ENCODE results near the gene DMD.

DMD gene

DNA sequence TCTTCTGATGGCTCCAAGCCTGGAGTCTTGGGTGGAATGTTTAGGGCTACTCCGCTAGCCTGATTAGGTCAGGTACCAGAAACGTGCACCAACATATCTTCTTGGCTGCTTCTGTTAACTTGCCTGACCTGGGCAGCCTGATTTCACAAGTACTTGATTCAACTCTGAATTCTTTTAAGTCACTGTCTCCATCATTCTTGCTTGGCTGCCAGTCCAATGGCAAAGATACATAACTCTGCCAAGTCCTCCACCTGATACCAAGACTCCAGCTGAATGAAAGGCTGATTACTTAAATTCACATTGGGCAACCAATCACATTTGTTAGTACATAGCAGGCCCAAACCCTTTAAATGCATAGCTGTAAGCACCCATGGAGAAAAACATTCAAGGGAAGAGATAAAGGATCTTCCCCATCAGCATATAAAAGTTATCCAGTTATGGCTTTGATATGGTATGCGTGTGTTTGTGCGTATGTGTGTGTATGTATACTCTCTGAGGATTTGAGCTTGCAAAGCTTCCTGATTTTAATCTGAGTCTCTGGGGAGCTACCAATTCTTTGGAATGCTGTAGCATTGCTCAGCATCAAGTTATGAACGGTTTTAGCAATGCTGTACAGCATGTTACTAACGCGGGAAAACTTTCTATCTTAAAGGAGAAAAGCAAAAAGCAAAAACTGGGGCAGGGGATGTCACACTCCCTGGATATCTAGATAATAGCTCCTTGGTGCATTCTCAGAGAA lies 917.2 kb downstream of the DMD start:
- no peak for TF ChIP-seq CTCF (IDR thresholded peaks at IDR 0.05; ENCODE audit: borderline replicate concordance, insufficient read depth, low read depth, low read length)
- H3K4me3 ChIP-seq (ENCODE audit: low read depth, low read length), result no peak overlapping the region

DNA sequence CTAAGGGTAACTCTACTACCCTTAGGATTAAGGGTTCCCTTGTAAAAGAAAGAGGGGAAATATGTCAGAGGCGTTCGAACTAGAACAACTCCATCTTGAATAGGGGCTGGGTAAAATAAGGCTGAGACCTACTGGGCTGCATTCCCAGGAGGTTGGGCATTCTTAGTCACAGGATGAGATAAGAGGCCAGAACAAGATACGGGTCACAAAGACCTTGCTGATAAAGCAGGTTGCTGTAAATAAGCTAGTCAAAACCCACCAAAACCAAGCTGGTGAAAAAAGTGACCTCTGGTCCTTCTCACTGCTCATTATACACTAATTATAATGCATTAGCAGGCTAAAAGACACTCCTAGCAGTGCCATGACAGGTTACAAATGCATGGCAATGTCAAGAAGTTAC lies 922.0 kb downstream of the DMD start:
- TF ChIP-seq CTCF (IDR thresholded peaks at IDR 0.05; ENCODE audit: borderline replicate concordance, insufficient read depth, low read depth, low read length), result no peak
- H3K4me3 ChIP-seq (ENCODE audit: low read depth, low read length), result no peak overlapping the region

- TF ChIP-seq CTCF (IDR thresholded peaks at IDR 0.05; ENCODE audit: borderline replicate concordance, insufficient read depth, low read depth, low read length), result no peak
These were observed 929.5 kb downstream of the DMD start for GRCh38 chrX:32281853-32282252.

DNA sequence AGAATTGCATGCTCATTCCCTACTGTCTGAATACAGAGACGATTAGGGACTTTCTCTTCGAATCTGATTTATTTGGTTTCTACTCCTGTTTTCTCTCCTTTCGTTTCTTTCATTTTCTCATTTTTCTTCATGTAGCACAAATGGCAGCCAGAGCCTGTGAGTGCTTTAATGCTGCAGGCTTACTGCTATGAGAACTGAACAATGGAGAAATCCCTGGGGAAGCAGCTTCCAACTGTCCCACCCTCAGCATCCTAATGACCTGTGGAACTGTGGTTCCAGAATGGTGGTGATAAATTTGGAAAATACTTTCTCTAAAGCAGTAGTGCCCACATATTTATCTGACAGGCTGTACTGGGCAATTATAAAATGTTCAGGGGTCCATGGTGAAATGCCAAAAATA lies 930.4 kb downstream of the DMD start:
- H3K4me3 ChIP-seq (ENCODE audit: low read depth, low read length), result no peak overlapping the region
- TF ChIP-seq CTCF (IDR thresholded peaks at IDR 0.05; ENCODE audit: borderline replicate concordance, insufficient read depth, low read depth, low read length), result no peak

More at GRCh38 chrX:32281853-32282252, 929.5 kb downstream of the DMD start:
- no peak overlapping the region for H3K4me3 ChIP-seq (ENCODE audit: low read depth, low read length)

DNA sequence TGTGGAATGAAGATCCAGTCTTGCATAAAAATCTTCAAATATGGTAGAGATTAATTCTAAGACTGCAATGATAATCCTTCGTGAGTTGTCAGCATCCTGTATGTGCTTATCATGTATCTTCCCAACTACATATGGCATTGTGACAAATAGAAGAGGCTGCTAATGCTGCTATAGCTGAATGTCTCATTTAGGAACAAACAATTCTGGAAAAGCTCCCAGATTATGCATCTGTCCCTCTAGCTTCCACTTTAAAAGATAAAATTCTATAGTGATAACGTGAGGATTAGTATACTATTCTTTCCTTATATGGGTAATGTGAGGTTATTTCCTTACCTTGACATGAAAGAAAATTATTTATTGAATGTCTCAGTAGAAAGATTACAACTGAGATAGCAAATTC lies 930.9 kb downstream of the DMD start:
- no peak for TF ChIP-seq CTCF (IDR thresholded peaks at IDR 0.05; ENCODE audit: borderline replicate concordance, insufficient read depth, low read depth, low read length)
- no peak overlapping the region for H3K4me3 ChIP-seq (ENCODE audit: low read depth, low read length)

- no peak for TF ChIP-seq CTCF (IDR thresholded peaks at IDR 0.05; ENCODE audit: borderline replicate concordance, insufficient read depth, low read depth, low read length)
- no peak overlapping the region for H3K4me3 ChIP-seq (ENCODE audit: low read depth, low read length)
These were observed 935.2 kb downstream of the DMD start for GRCh38 chrX:32276153-32276552.

- H3K4me3 ChIP-seq (ENCODE audit: low read depth, low read length), result no peak overlapping the region
- TF ChIP-seq CTCF (IDR thresholded peaks at IDR 0.05; ENCODE audit: borderline replicate concordance, insufficient read depth, low read depth, low read length), result no peak
These were observed 941.5 kb downstream of the DMD start for GRCh38 chrX:32269866-32270265.
